Karpas-422 (cell line): ENCODE results near the gene CARS2. TPM values are rescaled to one million over a fixed set of nuclear protein-coding genes. Genes with fewer than 3 reads are reported as not detected.
"Not testable (repeated sequence)": the region's sequence is repeated elsewhere in the genome, so short reads cannot be mapped to it uniquely, and the experiment has no call there.

Source experiments
- DNase-seq: peaks from one replicate; pipeline ENCODE4 v3.0.0-alpha.2; 2015
- H2AFZ ChIP-seq: fragments of 200-600 bp; sonication (generic); 2 replicates; pipeline ENCODE4 v1.6.1; 2014; ENCODE audit warnings: antibody characterized with exemption, low read length, mixed read lengths
- H3K27ac ChIP-seq: fragments of 200-600 bp; sonication (generic); 2 replicates; pipeline ENCODE4 v1.5.1; 2014; ENCODE audit warnings: mild to moderate bottlenecking, low read length, moderate library complexity
- H3K27me3 ChIP-seq: fragments of 200-600 bp; sonication (generic); 2 replicates; pipeline ENCODE4 v1.6.1; 2014; ENCODE audit warnings: low read length, mixed read lengths
- H3K36me3 ChIP-seq: fragments of 200-600 bp; sonication (generic); 2 replicates; pipeline ENCODE4 v1.6.1; 2014; ENCODE audit warnings: low read length, mixed read lengths; ENCODE audit not compliant: insufficient read depth
- H3K4me1 ChIP-seq: fragments of 200-600 bp; sonication (generic); 2 replicates; pipeline ENCODE4 v1.6.1; 2014; ENCODE audit warnings: mild to moderate bottlenecking, low read length, mixed read lengths
- H3K4me2 ChIP-seq: fragments of 200-600 bp; sonication (generic); 2 replicates; pipeline ENCODE4 v1.6.1; 2014; ENCODE audit warnings: low read length, low read depth, mild to moderate bottlenecking; ENCODE audit not compliant: poor library complexity, severe bottlenecking
- H3K4me3 ChIP-seq: fragments of 200-600 bp; sonication (generic); 2 replicates; pipeline ENCODE4 v1.5.1; 2014; ENCODE audit warnings: mild to moderate bottlenecking, antibody characterized with exemption, low read length, mixed read lengths
- H3K79me2 ChIP-seq: fragments of 200-600 bp; sonication (generic); 2 replicates; pipeline ENCODE4 v1.6.1; 2014; ENCODE audit warnings: mild to moderate bottlenecking, low read length, mixed read lengths
- H3K9ac ChIP-seq: fragments of 200-600 bp; sonication (generic); 2 replicates; pipeline ENCODE4 v1.6.0; 2014; ENCODE audit warnings: low read length
- H3K9me2 ChIP-seq: fragments of 200-600 bp; sonication (generic), shearing (Covaris generic); replicated peaks from 2 replicates; pipeline ENCODE4 v1.6.0; 2014; ENCODE audit warnings: mild to moderate bottlenecking, low read length, moderate library complexity; ENCODE audit not compliant: insufficient read depth
- H3K9me3 ChIP-seq: fragments of 300-700, 200-600 bp; sonication (generic); 2 replicates; pipeline ENCODE4 v1.6.1; 2014; ENCODE audit warnings: low read length, mixed read lengths
- H4K20me1 ChIP-seq: fragments of 200-600 bp; sonication (generic); 2 replicates; pipeline ENCODE4 v1.6.1; 2014; ENCODE audit warnings: mild to moderate bottlenecking, antibody characterized with exemption, low read length, low read depth; ENCODE audit not compliant: insufficient read depth
- total RNA-seq: library from RNA; depleted of rRNA; stranded (reverse); fragments of >200 nt; shearing (Covaris generic); gene quantifications from 2 replicates; pipeline ENCODE4 v1.2.3, GENCODE V29; 2014; ENCODE audit warnings: low replicate concordance

CARS2 gene
- total RNA-seq, 1 experiment from 2014 or later: 48.2 TPM

DNA sequence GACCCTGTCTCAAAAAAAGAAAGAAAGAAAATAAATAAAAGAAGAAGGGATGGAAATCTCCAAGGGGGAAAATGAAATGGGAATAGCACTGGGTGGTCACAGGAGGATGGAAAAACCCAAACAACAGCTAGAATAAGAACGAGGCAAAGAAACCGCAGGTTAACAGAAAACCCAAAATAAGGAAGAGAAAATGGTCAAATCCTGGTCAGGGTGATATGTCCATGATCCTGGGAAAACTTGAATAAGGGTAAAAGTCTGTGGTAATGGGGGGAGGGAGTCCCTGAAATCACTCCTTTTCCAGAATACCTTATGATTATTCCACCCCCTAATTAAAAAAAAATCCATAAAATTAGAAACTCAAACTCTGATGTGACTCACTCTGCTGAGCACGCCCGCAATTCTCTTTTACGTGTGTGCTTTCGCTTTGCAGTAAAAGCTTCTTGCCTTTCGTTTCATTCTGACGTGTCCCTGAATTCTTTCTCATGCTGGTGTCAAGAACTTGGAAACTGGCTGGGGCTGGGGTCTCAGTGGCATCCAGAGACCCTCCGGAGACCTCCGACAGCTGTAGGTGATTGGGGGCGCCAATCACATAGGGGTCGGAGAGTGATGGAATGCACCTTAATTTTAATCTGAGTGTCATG lies 94.8 kb downstream of the CARS2 start:
- Histone ChIP-seq H2AFZ (0 out of 2 replicates have a peak overlapping the region, but pooled peaks have one; percentile 56), H3K9me2 (no peaks in the 10 kb centered on the region), H3K4me3 (no peak overlapping the region), H3K9me3 (no peaks in the 10 kb centered on the region), H3K36me3 (no peaks in the 10 kb centered on the region), H3K9ac (no peak overlapping the region), H3K4me2 (peak overlapping the region; percentile 47), H4K20me1 (peaks cover 3% of the 10 kb centered on the region; the same call in 1 of the 2 replicates), H3K4me1 (peaks cover 7% of the 10 kb centered on the region), H3K79me2 (peaks cover 7% of the 10 kb centered on the region), H3K27ac (no peak overlapping the region), H3K27me3 (no peaks in the 10 kb centered on the region)
- no peak for DNase-seq

DNA sequence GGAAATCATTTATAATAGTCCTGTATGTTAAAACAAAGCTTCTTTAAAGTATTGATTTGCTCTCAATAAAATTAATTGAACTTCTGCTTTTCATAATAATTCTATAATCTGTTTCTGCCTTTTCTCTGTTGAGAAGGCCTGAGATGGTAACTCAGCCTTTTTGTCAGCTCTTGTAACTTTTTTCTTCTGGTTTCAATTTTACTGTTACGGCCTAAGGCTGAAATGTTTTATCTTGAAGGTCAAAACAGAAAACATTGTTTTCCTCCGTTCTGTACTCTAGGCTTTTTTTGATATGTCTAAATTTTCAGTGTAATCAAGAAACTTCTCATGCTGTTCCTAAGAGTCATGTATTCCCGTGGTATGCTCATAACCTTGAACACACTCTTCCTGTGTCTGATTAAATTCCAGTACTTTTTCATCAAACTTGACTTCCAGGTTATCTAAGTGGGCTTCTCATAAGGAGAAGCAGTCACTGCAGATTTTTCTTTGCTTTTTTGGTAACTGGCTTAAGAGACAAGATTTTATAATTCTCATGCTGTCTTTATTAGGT lies 98.2 kb downstream of the CARS2 start:
- H3K79me2 ChIP-seq: no peaks in the 10 kb centered on the region

DNA sequence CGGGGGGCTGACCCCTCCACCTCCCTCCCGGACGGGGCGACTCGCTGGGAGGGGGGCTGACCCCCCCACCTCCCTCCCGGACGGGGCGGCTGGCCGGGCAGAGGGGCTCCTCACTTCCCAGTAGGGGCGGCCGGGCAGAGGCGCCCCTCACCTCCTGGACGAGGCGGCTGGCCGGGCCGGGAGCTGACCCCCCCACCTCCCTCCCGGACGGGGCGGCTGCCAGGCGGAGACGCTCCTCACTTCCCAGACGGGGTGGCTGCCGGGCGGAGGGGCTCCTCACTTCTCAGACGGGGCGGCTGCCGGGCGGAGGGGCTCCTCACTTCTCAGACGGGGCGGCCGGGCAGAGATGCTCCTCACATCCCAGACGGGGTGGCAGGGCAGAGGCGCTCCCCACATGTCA lies 99.6 kb downstream of the CARS2 start:
- H3K4me2 ChIP-seq, H3K9ac ChIP-seq, H3K9me2 ChIP-seq, H3K4me3 ChIP-seq, H3K36me3 ChIP-seq, H3K4me1 ChIP-seq, DNase-seq, H3K27me3 ChIP-seq, H3K79me2 ChIP-seq, H3K27ac ChIP-seq, H3K9me3 ChIP-seq, H2AFZ ChIP-seq, H4K20me1 ChIP-seq: not testable (repeated sequence)

More for the DNA sequence above, 98.2 kb downstream of the CARS2 start:
- no peak for DNase-seq
- H3K4me2 ChIP-seq: no peak overlapping the region
- H2AFZ ChIP-seq: no peak overlapping the region
- H3K9me2 ChIP-seq: no peaks in the 10 kb centered on the region
- H4K20me1 ChIP-seq: no peaks in the 10 kb centered on the region
- H3K27me3 ChIP-seq: no peaks in the 10 kb centered on the region
- no peak overlapping the region for H3K27ac ChIP-seq
- no peaks in the 10 kb centered on the region for H3K36me3 ChIP-seq
- H3K9me3 ChIP-seq: no peaks in the 10 kb centered on the region
- H3K4me3 ChIP-seq: no peak overlapping the region
- H3K9ac ChIP-seq: no peak overlapping the region
- no peaks in the 10 kb centered on the region; the same call in none of the 2 replicates for H3K4me1 ChIP-seq

DNA sequence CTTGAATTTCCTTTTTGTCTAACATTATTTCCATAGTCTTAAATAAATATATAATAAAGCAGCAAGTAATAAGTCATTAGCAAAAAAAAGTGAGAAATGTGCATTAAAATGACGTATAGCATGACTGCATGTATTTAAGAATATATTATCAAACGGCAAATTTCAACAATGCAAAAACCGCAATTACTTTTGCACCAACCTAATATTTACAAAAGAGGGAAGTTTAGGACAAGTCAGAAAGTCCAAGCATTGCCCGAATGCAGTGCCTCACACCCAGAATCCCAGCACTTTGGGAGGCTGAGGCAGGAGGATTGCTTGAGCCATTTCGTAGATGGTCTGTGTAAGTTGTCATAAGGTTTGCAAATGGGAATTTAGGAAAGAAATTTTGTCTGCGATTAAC lies 100.8 kb downstream of the CARS2 start:
- Histone ChIP-seq H3K9me2 (no peaks in the 10 kb centered on the region), H3K27me3 (no peaks in the 10 kb centered on the region), H3K4me1 (no peaks in the 10 kb centered on the region), H3K4me2 (no peak overlapping the region), H3K27ac (no peak overlapping the region), H3K4me3 (no peak overlapping the region), H3K9me3 (no peaks in the 10 kb centered on the region), H4K20me1 (no peaks in the 10 kb centered on the region), H3K79me2 (no peaks in the 10 kb centered on the region), H2AFZ (no peak overlapping the region), H3K36me3 (no peaks in the 10 kb centered on the region), H3K9ac (no peak overlapping the region)
- DNase-seq: no peak

DNA sequence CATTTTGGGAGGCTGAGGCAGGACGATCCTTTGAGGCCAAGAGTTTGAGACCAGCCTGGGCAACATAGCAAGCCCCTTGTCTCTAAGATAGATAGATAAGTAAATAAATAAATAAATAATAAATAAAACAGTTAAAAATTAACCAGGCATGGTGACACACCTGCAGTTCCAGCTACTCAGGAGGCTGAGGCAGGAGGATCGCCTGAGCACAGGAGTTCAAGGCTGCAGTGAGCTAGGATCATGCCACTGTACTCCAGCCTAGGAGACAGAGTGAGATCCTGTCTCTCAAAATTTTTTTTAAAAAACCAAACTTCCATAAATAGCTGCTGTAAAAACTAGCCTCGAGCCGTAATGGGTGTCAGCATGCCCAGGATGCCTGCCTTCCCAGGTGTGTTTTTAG lies 104.9 kb downstream of the CARS2 start:
- Histone ChIP-seq H3K79me2 (no peaks in the 10 kb centered on the region), H3K9ac (no peak overlapping the region), H3K9me3 (no peaks in the 10 kb centered on the region), H3K27me3 (no peaks in the 10 kb centered on the region), H2AFZ (no peak overlapping the region), H3K4me3 (no peak overlapping the region), H3K9me2 (no peaks in the 10 kb centered on the region), H3K4me1 (peaks cover 3% of the 10 kb centered on the region; the same call in 1 of the 2 replicates), H3K4me2 (no peak overlapping the region), H3K27ac (no peak overlapping the region), H3K36me3 (no peaks in the 10 kb centered on the region), H4K20me1 (no peaks in the 10 kb centered on the region)
- DNase-seq: no peak

DNA sequence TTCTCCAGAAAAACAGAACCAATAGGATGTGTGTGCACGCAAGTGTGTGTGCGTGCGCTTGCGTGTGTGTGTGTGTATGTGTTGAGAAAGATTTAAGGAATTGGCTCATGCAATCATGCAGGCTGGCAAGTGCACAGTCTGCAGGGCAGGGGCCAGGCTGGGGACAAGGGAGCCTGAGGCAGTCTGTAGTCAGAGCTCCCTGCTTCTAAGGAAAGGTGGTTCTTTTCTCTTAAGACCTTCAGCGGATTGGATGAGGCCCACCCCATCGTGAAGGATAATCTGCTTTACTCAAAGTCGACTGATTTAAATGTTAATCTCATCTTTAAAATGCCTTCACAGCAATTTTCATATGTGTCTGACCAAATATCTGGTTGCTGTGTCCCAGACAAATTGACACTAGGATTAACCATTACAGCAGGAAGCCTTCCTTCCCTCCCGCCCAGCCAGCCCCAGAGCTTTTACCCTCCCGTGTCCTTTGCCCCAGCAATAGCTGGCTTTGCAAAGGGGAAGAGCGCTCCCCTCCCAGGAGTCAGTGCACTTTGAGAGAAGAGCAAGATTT lies 105.6 kb downstream of the CARS2 start:
- no peaks in the 10 kb centered on the region for H3K9me2 ChIP-seq
- no peaks in the 10 kb centered on the region for H3K36me3 ChIP-seq
- no peak overlapping the region for H3K4me3 ChIP-seq
- H3K27me3 ChIP-seq: no peaks in the 10 kb centered on the region
- H2AFZ ChIP-seq: no peak overlapping the region
- no peaks in the 10 kb centered on the region for H3K9me3 ChIP-seq
- no peak for DNase-seq
- peaks cover 3% of the 10 kb centered on the region; the same call in 1 of the 2 replicates for H3K4me1 ChIP-seq
- H3K4me2 ChIP-seq: no peak overlapping the region
- H3K79me2 ChIP-seq: no peaks in the 10 kb centered on the region
- H3K9ac ChIP-seq: no peak overlapping the region
- no peaks in the 10 kb centered on the region for H4K20me1 ChIP-seq
- H3K27ac ChIP-seq: no peak overlapping the region

DNA sequence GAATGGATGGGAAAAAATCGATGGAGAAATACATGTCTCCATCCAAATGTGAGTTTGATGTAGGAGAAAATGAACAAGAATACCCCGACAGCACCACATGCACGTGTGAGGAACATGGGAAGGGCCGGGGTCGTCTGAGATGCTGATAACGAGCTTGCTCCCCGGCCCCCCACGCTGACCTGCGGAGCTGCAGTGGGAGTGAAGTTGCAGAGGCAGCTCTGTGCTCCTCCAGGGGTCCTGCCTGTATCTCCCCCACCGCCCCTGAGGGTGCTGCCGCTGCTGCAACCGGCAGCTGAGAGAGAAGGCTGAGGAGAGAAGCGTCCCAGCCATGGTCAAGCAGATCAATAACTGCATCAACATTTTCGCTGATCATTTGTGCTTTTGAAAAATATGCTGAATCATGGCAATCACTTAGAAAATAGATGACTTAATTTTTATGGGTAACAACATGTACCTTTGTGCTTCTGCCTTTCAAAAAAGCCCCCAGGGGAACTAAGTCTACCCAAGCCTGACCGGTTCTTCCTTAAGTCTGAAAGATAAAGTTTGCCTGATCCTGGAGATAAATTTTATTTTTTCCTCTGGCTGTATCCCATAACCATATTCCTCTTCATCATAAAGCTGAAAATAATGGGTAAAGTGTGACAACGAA lies 108.8 kb downstream of the CARS2 start:
- Histone ChIP-seq H4K20me1 (no peaks in the 10 kb centered on the region), H3K9ac (no peak overlapping the region), H3K4me3 (no peak overlapping the region), H3K4me1 (peaks cover 12% of the 10 kb centered on the region), H3K27me3 (no peaks in the 10 kb centered on the region), H3K9me3 (no peaks in the 10 kb centered on the region), H3K27ac (no peak overlapping the region), H2AFZ (no peak overlapping the region), H3K79me2 (no peaks in the 10 kb centered on the region), H3K4me2 (no peak overlapping the region), H3K36me3 (no peaks in the 10 kb centered on the region), H3K9me2 (no peaks in the 10 kb centered on the region)
- DNase-seq: no peak

DNA sequence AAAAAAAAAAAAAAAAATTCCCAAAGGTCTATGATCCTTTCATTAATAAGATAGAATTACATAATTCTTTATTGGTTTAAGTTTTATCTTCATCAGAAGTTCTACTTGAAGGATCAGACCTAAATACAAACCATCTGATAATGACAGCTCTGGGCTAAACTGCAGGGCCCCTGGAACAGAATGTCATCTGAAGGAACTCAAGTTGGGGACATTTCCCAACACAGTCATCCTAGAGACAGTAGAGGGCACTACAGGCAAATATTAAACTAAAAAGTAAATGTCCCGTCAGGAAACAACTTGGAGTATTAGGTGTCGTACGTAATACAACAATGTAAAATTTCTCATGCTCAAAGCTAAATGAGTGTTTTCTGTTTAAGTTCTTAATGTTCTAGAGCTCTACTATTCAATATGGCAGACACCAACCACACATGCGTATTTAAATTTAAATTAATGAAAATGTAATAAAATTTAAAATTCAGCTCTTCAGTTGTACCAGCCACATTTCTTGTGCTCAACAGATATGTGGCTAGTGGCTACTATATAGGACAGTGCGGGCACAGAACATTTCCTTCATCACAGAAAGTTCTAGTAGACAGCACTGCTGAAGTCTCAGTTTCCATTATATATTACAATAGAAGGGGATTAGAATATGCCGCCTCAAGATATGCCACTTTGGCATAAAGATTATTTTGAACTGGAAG lies 112.3 kb downstream of the CARS2 start:
- DNase-seq: peak; percentile 83
- Histone ChIP-seq H4K20me1 (no peaks in the 10 kb centered on the region), H3K9ac (no peak overlapping the region), H3K36me3 (no peaks in the 10 kb centered on the region), H3K4me2 (peak overlapping the region; percentile 13), H3K27me3 (no peaks in the 10 kb centered on the region), H3K4me3 (no peak overlapping the region), H3K27ac (no peak overlapping the region), H3K9me3 (no peaks in the 10 kb centered on the region), H3K4me1 (peaks cover 24% of the 10 kb centered on the region), H3K9me2 (no peaks in the 10 kb centered on the region), H2AFZ (no peak overlapping the region), H3K79me2 (no peaks in the 10 kb centered on the region)
